Hematopoietic multipotent progenitor cell (in vitro differentiated cells): Measurements from ENCODE around the gene ZNF324. TPM values are rescaled to one million over a fixed set of nuclear protein-coding genes. Genes with fewer than 3 reads are reported as not detected.

Experiments used
- DNase-seq, 3 donors: peaks; one replicate each; pipeline ENCODE4 v3.0.0-alpha.2; 2011 to 2015; ENCODE audit warnings: low read depth in 2 of 3, low spot score in 2 of 3
- small RNA-seq: library from RNA; depleted of rRNA; stranded (forward); fragments of <200 nt; gene quantifications from one replicate; pipeline ENCODE3, GENCODE V24; 2012
- total RNA-seq: library from RNA; depleted of rRNA; stranded (reverse); fragments of >200 nt; gene quantifications from one replicate; pipeline ENCODE4 v1.2.3, GENCODE V29; 2012

Gene ZNF324
- total RNA-seq, 1 donor: 21.3 TPM

DNA sequence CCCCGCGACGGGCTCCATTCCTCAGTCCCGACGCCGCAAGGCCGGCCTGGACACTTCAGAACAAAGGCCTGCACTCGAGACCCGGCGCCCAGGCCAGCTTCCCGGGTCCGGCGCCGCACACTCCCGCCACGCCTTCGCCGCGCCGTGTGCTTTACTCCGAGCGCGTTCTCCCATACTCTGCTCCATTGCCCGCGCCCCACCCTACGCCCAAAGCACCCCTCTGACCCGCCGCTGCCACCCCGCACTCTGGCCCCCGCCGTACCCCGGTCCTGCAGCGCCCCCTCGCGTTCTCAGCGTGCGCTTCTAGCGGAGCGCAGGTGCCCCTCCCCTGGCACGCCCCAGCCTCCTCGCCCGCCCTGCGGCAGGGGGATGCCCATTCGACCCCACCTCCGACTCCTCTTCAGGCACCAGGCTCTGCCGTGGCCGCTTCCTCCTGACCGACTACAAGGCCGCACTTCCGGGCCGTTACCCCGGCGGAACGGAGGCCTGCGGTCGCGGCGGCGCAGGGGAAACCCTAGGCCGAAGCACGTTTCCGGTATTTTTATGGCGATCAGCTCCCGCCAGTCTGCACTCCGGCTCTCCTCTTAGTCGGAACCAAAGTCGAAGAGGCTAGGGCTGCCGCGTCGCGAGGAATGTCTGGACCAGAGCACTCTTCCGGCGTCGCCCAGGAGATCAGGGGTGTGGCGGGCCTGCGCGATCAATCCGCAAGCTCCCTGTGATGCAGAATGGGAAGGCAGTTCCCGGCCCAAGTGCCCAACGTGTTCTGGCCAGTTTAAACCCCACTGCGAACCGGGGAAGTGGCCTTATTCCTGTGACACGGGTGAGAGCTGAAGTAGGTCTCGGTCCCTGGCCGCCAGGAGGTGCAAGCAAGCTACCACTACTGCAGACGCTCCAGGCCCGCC, 52.7 kb downstream of the ZNF324 start, which contains the start of gene ZBTB45:
Gene ZBTB45, minus strand, starts transcription at position 456 of the 902 bp plus-strand sequence. CDS start 2,137 bp downstream, outside the sequence.
- peak; percentile 80 to 96 (median 95) for DNase-seq

- no peak for DNase-seq
These were observed 53.3 kb downstream of the ZNF324 start for GRCh38 chr19:58520257-58520599.

- DNase-seq: no peak
These were observed 54.8 kb downstream of the ZNF324 start for GRCh38 chr19:58521651-58522050.

DNA sequence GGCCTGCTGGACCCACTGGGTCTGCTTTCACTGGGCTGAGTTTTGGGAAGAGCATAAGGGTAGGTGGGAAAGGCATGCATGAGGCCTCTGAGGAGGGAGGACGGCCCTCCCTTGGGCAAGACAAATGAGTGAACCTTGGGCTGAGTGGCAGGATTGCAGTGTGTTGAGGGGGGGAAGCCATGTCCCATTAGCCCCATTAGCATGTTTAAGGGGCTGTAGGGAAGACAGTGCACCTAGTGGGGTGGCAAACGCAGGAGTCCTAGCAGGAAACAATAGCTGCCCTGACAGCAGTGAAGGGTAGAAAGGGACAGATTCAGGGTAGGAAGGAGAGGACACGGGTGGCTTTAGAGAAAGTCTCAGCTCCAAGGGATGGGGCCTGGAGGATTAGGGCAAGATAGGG, 55.8 kb downstream of the ZNF324 start:
- DNase-seq: no peak

Small RNA genes within 50 kb of the gene (small RNA-seq; reads per million reads assigned to genes)
- gene RN7SL693P (not detected), gene RNU6-1337P (not detected)

Other genes starting within 250 kb of the ZNF324 start
- gene ZNF544, start 238.2 kb upstream of the ZNF324 start, total RNA-seq: 57.1 TPM
- gene ZNF8, start 188.1 kb upstream of the ZNF324 start, total RNA-seq: 10.5 TPM
- gene ERVK3-1, start 161.7 kb upstream of the ZNF324 start, total RNA-seq: 49.0 TPM
- 3.0 TPM for gene ZSCAN22, start 140.1 kb upstream of the ZNF324 start, total RNA-seq
- 10.0 TPM for gene A1BG, start 113.6 kb upstream of the ZNF324 start, total RNA-seq
- gene ZNF497, start 104.3 kb upstream of the ZNF324 start, total RNA-seq: 4.8 TPM
- gene ZNF837, start 86.0 kb upstream of the ZNF324 start, total RNA-seq: 6.2 TPM
- 7,116 TPM for gene RPS5, start 79.8 kb upstream of the ZNF324 start, total RNA-seq
- 0.81 TPM for gene RNF225, start 71.4 kb upstream of the ZNF324 start, total RNA-seq
- 11.3 TPM for gene ZNF584, start 58.4 kb upstream of the ZNF324 start, total RNA-seq
- gene ZNF132, start 26.9 kb upstream of the ZNF324 start, total RNA-seq: 5.9 TPM
- 19.1 TPM for gene ZNF324B, start 15.5 kb upstream of the ZNF324 start, total RNA-seq
- gene ZNF446, start 9.3 kb downstream of the ZNF324 start, total RNA-seq: 16.2 TPM
- 24.2 TPM for gene SLC27A5, start 44.9 kb downstream of the ZNF324 start, total RNA-seq
- 14.3 TPM for gene ZBTB45, start 52.7 kb downstream of the ZNF324 start, total RNA-seq
- gene TRIM28, start 77.0 kb downstream of the ZNF324 start, total RNA-seq: 972 TPM
- 59.8 TPM for gene CHMP2A, start 88.0 kb downstream of the ZNF324 start, total RNA-seq
- 54.4 TPM for gene UBE2M, start 91.5 kb downstream of the ZNF324 start, total RNA-seq
- 58.7 TPM for gene MZF1, start 106.3 kb downstream of the ZNF324 start, total RNA-seq